GM12878 (cell line): ENCODE results near the gene RUNDC1. TPM values are rescaled to one million over a fixed set of nuclear protein-coding genes. Genes with fewer than 3 reads are reported as not detected.

Experiments used
- EED ChIP-seq: sonication (generic); IDR thresholded peaks from 2 replicates; pipeline ENCODE4 v1.6.1; 2016; ENCODE audit warnings: antibody characterized with exemption, low read depth
- ETV6 ChIP-seq, 2 experiments: fragments of 450-650 bp in 1 of 2; IDR thresholded peaks in 1 of 2; conservative IDR thresholded peaks in 1 of 2; 2 replicates each; pipeline ENCODE4 v1.6.1; 2014; ENCODE audit warnings: antibody characterized with exemption in 1 of 2, borderline replicate concordance in 1 of 2, low read depth in 1 of 2, mild to moderate bottlenecking in 1 of 2, moderate library complexity in 1 of 2
- GATAD2B ChIP-seq: fragments of 450-650 bp; conservative IDR thresholded peaks from 2 replicates; pipeline ENCODE4 v1.6.1; 2017; ENCODE audit warnings: low read depth, mild to moderate bottlenecking, moderate library complexity
- MTA2 ChIP-seq: fragments of 450-650 bp; IDR thresholded peaks from 2 replicates; pipeline ENCODE4 v1.6.1; 2016; ENCODE audit warnings: low read depth, mild to moderate bottlenecking, moderate library complexity
- POLR2A ChIP-seq: IDR thresholded peaks from 2 replicates; pipeline ENCODE4 v1.6.1; 2011; ENCODE audit warnings: low read depth, mild to moderate bottlenecking, low read length
- SIN3A ChIP-seq: IDR thresholded peaks from 2 replicates; pipeline ENCODE4 v1.6.1; 2012; ENCODE audit warnings: low read depth, low read length, improper control_type of control experiment
- SIX5 ChIP-seq: IDR thresholded peaks from 2 replicates; pipeline ENCODE4 v1.6.1; 2011; ENCODE audit warnings: mild to moderate bottlenecking, low read depth, low read length, moderate library complexity; ENCODE audit not compliant: severe bottlenecking
- SMAD5 ChIP-seq: IDR thresholded peaks from 2 replicates; pipeline ENCODE4 v1.6.1; 2016; ENCODE audit warnings: antibody characterized with exemption, low read depth
- SMARCA5 ChIP-seq: fragments of 450-650 bp; IDR thresholded peaks from 2 replicates; pipeline ENCODE4 v1.6.1; 2017; ENCODE audit warnings: mild to moderate bottlenecking
- SMC3 ChIP-seq: IDR thresholded peaks from 2 replicates; pipeline ENCODE4 v1.6.1; 2011; ENCODE audit warnings: low read length, improper control_type of control experiment, borderline replicate concordance
- SREBF1 ChIP-seq: IDR thresholded peaks from 2 replicates; pipeline ENCODE4 v1.6.1; 2012; ENCODE audit warnings: mild to moderate bottlenecking, low read length
- SRF ChIP-seq, 2 experiments: IDR thresholded peaks; 2 replicates each; pipeline ENCODE4 v1.6.1; 2011; ENCODE audit warnings: low read depth in 2 of 2, low read length in 2 of 2, mild to moderate bottlenecking in 1 of 2, moderate library complexity in 1 of 2
- STAT1 ChIP-seq: fragments of 450-650 bp; conservative IDR thresholded peaks from 2 replicates; pipeline ENCODE4 v1.6.1; 2014; ENCODE audit warnings: antibody characterized with exemption, mild to moderate bottlenecking
- STAT3 ChIP-seq: IDR thresholded peaks from 2 replicates; pipeline ENCODE4 v1.6.1; 2011; ENCODE audit warnings: low read depth, low read length, improper control_type of control experiment
- SUPT20H ChIP-seq: IDR thresholded peaks from 2 replicates; pipeline ENCODE4 v1.6.1; 2011; ENCODE audit warnings: low read depth, mild to moderate bottlenecking, low read length, moderate library complexity, borderline replicate concordance; ENCODE audit not compliant: control insufficient read depth
- TBL1XR1 ChIP-seq: IDR thresholded peaks from 2 replicates; pipeline ENCODE4 v1.6.1; 2012; ENCODE audit warnings: low read depth, low read length, improper control_type of control experiment
- ZNF207 ChIP-seq: fragments of 450-650 bp; IDR thresholded peaks from 2 replicates; pipeline ENCODE4 v1.6.1; 2014; ENCODE audit warnings: antibody characterized with exemption, mild to moderate bottlenecking, borderline replicate concordance
- polyA plus RNA-seq, 11 experiments: library from polyadenylated mRNA; depleted of rRNA in 4 of 11; unstranded in 6 of 11; stranded (reverse) in 5 of 11; fragments of >200 nt; fragmentation: Nextera tagmentation in 4 of 11; fragmentation: Illumina TruSeq in 1 of 11; extraction: Ambion mirVana in 4 of 11; extraction: Trizol in 1 of 11; gene quantifications; 1 replicate in 1 of 11; 2 replicates in 10 of 11; pipeline versions ENCODE4 v1.2.1 to v1.2.3, GENCODE V29; 2011 to 2016; ENCODE audit warnings: inconsistent platforms in 2 of 11, missing spikeins in 2 of 11, low read depth in 1 of 11
- total RNA-seq, 4 experiments: library from RNA; depleted of rRNA in 3 of 4; stranded (reverse); fragments of >200 nt in 3 of 4; fragmentation: Illumina TruSeq in 1 of 4; extraction: Trizol in 1 of 4; gene quantifications; 2 replicates each; pipeline versions ENCODE4 v1.2.1 to v1.2.3, GENCODE V29; 2013 to 2021
- TF ChIP-seq, protein P1 (sequence below): fragments of 450-650 bp; IDR thresholded peaks from 2 replicates; pipeline ENCODE4 v1.6.1; 2018; ENCODE audit warnings: borderline replicate concordance, mild to moderate bottlenecking; ENCODE audit not compliant: partially characterized antibody
- TF ChIP-seq, protein P2 (sequence below): fragments of 450-650 bp; IDR thresholded peaks from 2 replicates; pipeline ENCODE4 v1.6.1; 2017; ENCODE audit warnings: borderline replicate concordance
- TF ChIP-seq, protein P3 (sequence below): fragments of 450-650 bp; IDR thresholded peaks from 2 replicates; pipeline ENCODE4 v1.6.1; 2017; ENCODE audit warnings: mild to moderate bottlenecking, low read depth, inconsistent platforms; ENCODE audit not compliant: poor library complexity, severe bottlenecking
- TF ChIP-seq, protein P4 (sequence below): fragments of 450-650 bp; IDR thresholded peaks from 2 replicates; pipeline ENCODE4 v1.6.1; 2017; ENCODE audit warnings: antibody characterized with exemption, mild to moderate bottlenecking, moderate library complexity

The RUNDC1 gene
- total and polyA plus RNA-seq, 10 of the 15 experiments (the other 5 are each of a cell fraction or from before 2014, with no cell fraction given) = 2.9 to 15.6 (median 8.2) TPM

DNA sequence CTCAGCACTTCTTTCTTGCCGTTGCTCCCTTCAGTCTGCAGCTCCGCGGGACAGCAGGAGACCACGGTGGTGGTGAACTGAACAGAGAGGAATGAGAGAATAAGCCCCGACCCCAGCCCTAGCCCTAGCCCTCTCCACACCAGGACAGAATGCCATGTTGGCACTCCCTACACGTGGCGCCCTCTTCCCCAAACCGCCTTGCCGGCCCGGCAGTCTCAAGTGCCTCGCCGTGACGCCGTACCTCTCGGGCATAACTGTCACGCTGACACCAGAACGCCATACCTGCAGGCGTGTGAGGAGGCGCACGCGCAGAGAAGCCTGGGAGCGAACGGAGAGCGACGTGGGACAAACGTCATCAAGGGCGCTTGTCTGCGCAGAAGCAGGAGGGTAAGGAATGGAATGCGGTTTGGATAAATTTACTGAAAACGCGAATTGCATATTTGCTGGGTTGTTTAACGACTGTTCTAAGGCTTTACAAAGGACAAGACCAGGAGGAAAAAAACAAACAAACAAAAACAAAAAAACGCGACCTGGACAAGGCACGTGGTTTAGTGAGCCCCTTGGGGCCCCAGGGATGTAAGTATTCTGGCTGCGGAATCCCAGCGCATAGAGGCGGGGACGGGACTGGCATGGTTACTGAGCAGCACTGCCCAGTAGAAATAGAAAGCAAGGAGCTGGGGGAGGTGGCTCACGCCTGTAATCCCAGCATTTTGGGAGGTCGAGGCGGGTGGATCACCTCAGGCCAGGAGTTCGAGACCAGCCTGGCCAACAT is 16.0 kb upstream of the RUNDC1 start, which contains the start of gene AARSD1 (continued):
- TF ChIP-seq, protein P1, sequence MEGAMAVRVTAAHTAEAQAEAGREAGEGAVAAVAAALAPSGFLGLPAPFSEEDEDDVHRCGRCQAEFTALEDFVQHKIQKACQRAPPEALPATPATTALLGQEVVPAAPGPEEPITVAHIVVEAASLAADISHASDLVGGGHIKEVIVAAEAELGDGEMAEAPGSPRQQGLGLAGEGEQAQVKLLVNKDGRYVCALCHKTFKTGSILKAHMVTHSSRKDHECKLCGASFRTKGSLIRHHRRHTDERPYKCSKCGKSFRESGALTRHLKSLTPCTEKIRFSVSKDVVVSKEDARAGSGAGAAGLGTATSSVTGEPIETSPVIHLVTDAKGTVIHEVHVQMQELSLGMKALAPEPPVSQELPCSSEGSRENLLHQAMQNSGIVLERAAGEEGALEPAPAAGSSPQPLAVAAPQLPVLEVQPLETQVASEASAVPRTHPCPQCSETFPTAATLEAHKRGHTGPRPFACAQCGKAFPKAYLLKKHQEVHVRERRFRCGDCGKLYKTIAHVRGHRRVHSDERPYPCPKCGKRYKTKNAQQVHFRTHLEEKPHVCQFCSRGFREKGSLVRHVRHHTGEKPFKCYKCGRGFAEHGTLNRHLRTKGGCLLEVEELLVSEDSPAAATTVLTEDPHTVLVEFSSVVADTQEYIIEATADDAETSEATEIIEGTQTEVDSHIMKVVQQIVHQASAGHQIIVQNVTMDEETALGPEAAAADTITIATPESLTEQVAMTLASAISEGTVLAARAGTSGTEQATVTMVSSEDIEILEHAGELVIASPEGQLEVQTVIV = no peak
- TF ChIP-seq SMC3 (no peak), STAT1 (0 out of 2 replicates have a peak, but pooled peaks have one; percentile 51), ETV6 (conservative IDR thresholded peaks at IDR 0.05 in 1 of 2, IDR thresholded peaks at IDR 0.05 in 1 of 2; ENCODE audit: borderline replicate concordance in 1 of 2, low read depth in 1 of 2) (no peak), GATAD2B (no peak; the same call in 1 of the 2 replicates), SUPT20H (no peak), TBL1XR1 (0 out of 2 replicates have a peak, but pooled peaks have one; percentile 25), SMAD5 (peak; percentile 86; the same call in 1 of the 2 replicates), SIX5 (peak; percentile 29), SRF (IDR thresholded peaks at IDR 0.05; ENCODE audit: low read depth in 2 of 2, low read length in 2 of 2) (0 out of 4 replicates have a peak, but pooled peaks of 1 of the 2 experiments have one; percentile 10), SIN3A (no peak), STAT3 (no peak), SREBF1 (no peak), ZNF207 (peak; percentile 79; the same call in 1 of the 2 replicates), MTA2 (no peak), POLR2A (peak; percentile 96), SMARCA5 (peak; percentile 5; the same call in 1 of the 2 replicates), EED (peak; percentile 24; the same call in 1 of the 2 replicates)
- TF ChIP-seq, protein P2, sequence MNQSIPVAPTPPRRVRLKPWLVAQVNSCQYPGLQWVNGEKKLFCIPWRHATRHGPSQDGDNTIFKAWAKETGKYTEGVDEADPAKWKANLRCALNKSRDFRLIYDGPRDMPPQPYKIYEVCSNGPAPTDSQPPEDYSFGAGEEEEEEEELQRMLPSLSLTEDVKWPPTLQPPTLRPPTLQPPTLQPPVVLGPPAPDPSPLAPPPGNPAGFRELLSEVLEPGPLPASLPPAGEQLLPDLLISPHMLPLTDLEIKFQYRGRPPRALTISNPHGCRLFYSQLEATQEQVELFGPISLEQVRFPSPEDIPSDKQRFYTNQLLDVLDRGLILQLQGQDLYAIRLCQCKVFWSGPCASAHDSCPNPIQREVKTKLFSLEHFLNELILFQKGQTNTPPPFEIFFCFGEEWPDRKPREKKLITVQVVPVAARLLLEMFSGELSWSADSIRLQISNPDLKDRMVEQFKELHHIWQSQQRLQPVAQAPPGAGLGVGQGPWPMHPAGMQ = no peak
- TF ChIP-seq, protein P3, sequence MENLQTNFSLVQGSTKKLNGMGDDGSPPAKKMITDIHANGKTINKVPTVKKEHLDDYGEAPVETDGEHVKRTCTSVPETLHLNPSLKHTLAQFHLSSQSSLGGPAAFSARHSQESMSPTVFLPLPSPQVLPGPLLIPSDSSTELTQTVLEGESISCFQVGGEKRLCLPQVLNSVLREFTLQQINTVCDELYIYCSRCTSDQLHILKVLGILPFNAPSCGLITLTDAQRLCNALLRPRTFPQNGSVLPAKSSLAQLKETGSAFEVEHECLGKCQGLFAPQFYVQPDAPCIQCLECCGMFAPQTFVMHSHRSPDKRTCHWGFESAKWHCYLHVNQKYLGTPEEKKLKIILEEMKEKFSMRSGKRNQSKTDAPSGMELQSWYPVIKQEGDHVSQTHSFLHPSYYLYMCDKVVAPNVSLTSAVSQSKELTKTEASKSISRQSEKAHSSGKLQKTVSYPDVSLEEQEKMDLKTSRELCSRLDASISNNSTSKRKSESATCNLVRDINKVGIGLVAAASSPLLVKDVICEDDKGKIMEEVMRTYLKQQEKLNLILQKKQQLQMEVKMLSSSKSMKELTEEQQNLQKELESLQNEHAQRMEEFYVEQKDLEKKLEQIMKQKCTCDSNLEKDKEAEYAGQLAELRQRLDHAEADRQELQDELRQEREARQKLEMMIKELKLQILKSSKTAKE = peak; percentile 10
- TF ChIP-seq, protein P4, sequence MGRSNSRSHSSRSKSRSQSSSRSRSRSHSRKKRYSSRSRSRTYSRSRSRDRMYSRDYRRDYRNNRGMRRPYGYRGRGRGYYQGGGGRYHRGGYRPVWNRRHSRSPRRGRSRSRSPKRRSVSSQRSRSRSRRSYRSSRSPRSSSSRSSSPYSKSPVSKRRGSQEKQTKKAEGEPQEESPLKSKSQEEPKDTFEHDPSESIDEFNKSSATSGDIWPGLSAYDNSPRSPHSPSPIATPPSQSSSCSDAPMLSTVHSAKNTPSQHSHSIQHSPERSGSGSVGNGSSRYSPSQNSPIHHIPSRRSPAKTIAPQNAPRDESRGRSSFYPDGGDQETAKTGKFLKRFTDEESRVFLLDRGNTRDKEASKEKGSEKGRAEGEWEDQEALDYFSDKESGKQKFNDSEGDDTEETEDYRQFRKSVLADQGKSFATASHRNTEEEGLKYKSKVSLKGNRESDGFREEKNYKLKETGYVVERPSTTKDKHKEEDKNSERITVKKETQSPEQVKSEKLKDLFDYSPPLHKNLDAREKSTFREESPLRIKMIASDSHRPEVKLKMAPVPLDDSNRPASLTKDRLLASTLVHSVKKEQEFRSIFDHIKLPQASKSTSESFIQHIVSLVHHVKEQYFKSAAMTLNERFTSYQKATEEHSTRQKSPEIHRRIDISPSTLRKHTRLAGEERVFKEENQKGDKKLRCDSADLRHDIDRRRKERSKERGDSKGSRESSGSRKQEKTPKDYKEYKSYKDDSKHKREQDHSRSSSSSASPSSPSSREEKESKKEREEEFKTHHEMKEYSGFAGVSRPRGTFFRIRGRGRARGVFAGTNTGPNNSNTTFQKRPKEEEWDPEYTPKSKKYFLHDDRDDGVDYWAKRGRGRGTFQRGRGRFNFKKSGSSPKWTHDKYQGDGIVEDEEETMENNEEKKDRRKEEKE = no peak
